ENCODE measurements around the gene TMEM205.
"Not testable (repeated sequence)": the region's sequence is repeated elsewhere in the genome, so short reads cannot be mapped to it uniquely, and the experiment has no call there.

The TMEM205 gene

GRCh38 chr19:11370744-11371143 lies 24.7 kb upstream of the TMEM205 start:
- no peak for DNase-seq

- DNase-seq, result no peak
Measured at GRCh38 chr19:11367528-11367927, 21.5 kb upstream of the TMEM205 start.

GRCh38 chr19:11365557-11366117 lies 19.6 kb upstream of the TMEM205 start:
- DNase-seq, result no peak

- DNase-seq, result no peak
Measured at GRCh38 chr19:11364935-11365334, 18.9 kb upstream of the TMEM205 start.

- DNase-seq, result no peak
Measured at GRCh38 chr19:11364296-11364904, 18.3 kb upstream of the TMEM205 start.

GRCh38 chr19:11363881-11364280 lies 17.8 kb upstream of the TMEM205 start:
- no peak for DNase-seq

- DNase-seq, result no peak
Measured at GRCh38 chr19:11361771-11362731, 16.0 kb upstream of the TMEM205 start.

- peak; percentile 90 for DNase-seq
Measured at GRCh38 chr19:11361037-11361770, 15.1 kb upstream of the TMEM205 start.

GRCh38 chr19:11359421-11359820 lies 13.4 kb upstream of the TMEM205 start:
- DNase-seq, result no peak

GRCh38 chr19:11356676-11357550 lies 10.8 kb upstream of the TMEM205 start:
- no peak for DNase-seq

GRCh38 chr19:11356074-11356397 lies 10.0 kb upstream of the TMEM205 start:
- DNase-seq, result no peak

- peak; percentile 94 for DNase-seq
Measured at GRCh38 chr19:11355160-11356073, 9.3 kb upstream of the TMEM205 start, which contains the start of gene PLPPR2. Gene PLPPR2, plus strand, starts transcription at chr19:11355432. Its CDS starts 2,242 bp downstream, at chr19:11357674.

- not testable (repeated sequence) for DNase-seq
Measured at GRCh38 chr19:11354102-11354501, 8.0 kb upstream of the TMEM205 start.

- no peak for DNase-seq
Measured at GRCh38 chr19:11349171-11349570, 3.1 kb upstream of the TMEM205 start.

- DNase-seq, result no peak
Measured at GRCh38 chr19:11347546-11348039, 1.5 kb upstream of the TMEM205 start.

GRCh38 chr19:11345122-11345803 lies 805 bp downstream of the TMEM205 start:
- no peak for DNase-seq

- no peak for DNase-seq
Measured at GRCh38 chr19:11342429-11342828, 3.6 kb downstream of the TMEM205 start.

- not testable (repeated sequence) for DNase-seq
Measured at GRCh38 chr19:11340099-11340467, 6.0 kb downstream of the TMEM205 start.

- DNase-seq, result peak; percentile 96
Measured at GRCh38 chr19:11339254-11340098, 6.6 kb downstream of the TMEM205 start, which contains the start of gene RAB3D. Gene RAB3D, minus strand, starts transcription at chr19:11339657. Its CDS starts 2,258 bp downstream, at chr19:11337399.
